K562 (cell line): ENCODE data around the gene UCP3. TPM values are rescaled to one million over a fixed set of nuclear protein-coding genes. Genes with fewer than 3 reads are reported as not detected.

Experiments
- ATAC-seq: fragments of 200-7000 bp; cut with Tn5 transposase; 3 replicates; pipeline ENCODE4 v1.9.1; 2020; ENCODE audit warnings: moderate library complexity
- BruUV-seq: library from RNA; stranded (reverse); fragments of 400-500 nt; replicated peaks from 2 replicates; lab custom pipeline; 2021; lab: Mats Ljungman, UMichigan
- CTCF ChIA-PET: fragments of 300-600 bp; formaldehyde crosslinking; extraction: SDS; loops from one replicate; lab custom pipeline; 2021; ENCODE audit warnings: low intra/inter-chr PET ratio; lab: Yijun Ruan, JAX
- POLR2A ChIA-PET: fragments of 300-600, 350-650 bp; sonication (Branson Sonifier 250); formaldehyde crosslinking; extraction: SDS; loops from one replicate; lab custom pipeline; 2021; ENCODE audit warnings: antibody characterized with exemption, inconsistent platforms; lab: Yijun Ruan, JAX
- DNase-seq, 4 experiments: peaks; one replicate each; pipeline versions ENCODE4 v3.0.0 to v3.0.0-alpha.2; 2011 to 2018; ENCODE audit warnings: low spot score in 3 of 4, mixed read lengths in 3 of 4; ENCODE audit errors: extremely low read depth in 1 of 4
- FAIRE-seq: peaks from 2 replicates; lab custom pipeline; 2011; peaks lifted over from hg19 to GRCh38; lab: Jason Lieb, UNC
- H2AFZ ChIP-seq: 2 replicates; pipeline ENCODE4 v1.6.0; 2011; ENCODE audit warnings: low read depth, low read length, control low read depth, inconsistent platforms
- H3K27ac ChIP-seq: fragments of 200-600 bp; 3 replicates; pipeline ENCODE4 v1.8.0; 2011; ENCODE audit warnings: low read depth, mild to moderate bottlenecking, control low read depth, inconsistent platforms, low read length, moderate library complexity, mixed read lengths; ENCODE audit errors: extremely low read depth
- H3K27me3 ChIP-seq, 2 experiments: fragments of 300-600 bp in 1 of 2; 2 replicates in 1 of 2; 3 replicates in 1 of 2; pipeline versions ENCODE4 v1.6.0 to v1.8.0; 2011; ENCODE audit warnings: inconsistent platforms in 2 of 2, low read length in 2 of 2, mild to moderate bottlenecking in 1 of 2, mixed read lengths in 1 of 2, moderate library complexity in 1 of 2; ENCODE audit not compliant: control insufficient read depth in 2 of 2, insufficient read depth in 2 of 2
- H3K36me3 ChIP-seq: fragments of 300-600 bp; 3 replicates; pipeline ENCODE4 v1.8.0; 2011; ENCODE audit warnings: mild to moderate bottlenecking, low read length, inconsistent platforms; ENCODE audit not compliant: control insufficient read depth, insufficient read depth
- H3K4me1 ChIP-seq, 2 experiments: fragments of 200-600 bp in 1 of 2; replicated peaks in 1 of 2; 2 replicates in 1 of 2; 3 replicates in 1 of 2; pipeline versions ENCODE4 v1.5.1 to v1.8.0; 2011; ENCODE audit warnings: inconsistent platforms in 2 of 2, low read length in 2 of 2, mild to moderate bottlenecking in 1 of 2, mixed read lengths in 1 of 2, moderate library complexity in 1 of 2; ENCODE audit not compliant: control insufficient read depth in 2 of 2, insufficient read depth in 2 of 2
- H3K4me2 ChIP-seq: 2 replicates; pipeline ENCODE4 v1.6.1; 2011; ENCODE audit warnings: low read length, control low read depth, inconsistent platforms, mixed read lengths; ENCODE audit not compliant: insufficient read depth
- H3K4me3 ChIP-seq: fragments of 200-600 bp; sonication (generic), shearing (Covaris generic); 2 replicates; pipeline ENCODE4 v1.5.1; 2016; ENCODE audit warnings: control low read depth, inconsistent platforms
- H3K79me2 ChIP-seq: fragments of 200-600 bp; 3 replicates; pipeline ENCODE4 v1.8.0; 2011; ENCODE audit warnings: low read length, inconsistent platforms; ENCODE audit not compliant: control insufficient read depth, insufficient read depth
- H3K9ac ChIP-seq, 2 experiments: 2 replicates each; pipeline versions ENCODE4 v1.6.0 to v1.6.1; 2011; ENCODE audit warnings: low read depth in 2 of 2, low read length in 2 of 2, control low read depth in 1 of 2, inconsistent platforms in 1 of 2, mild to moderate bottlenecking in 1 of 2, mixed read lengths in 1 of 2; ENCODE audit not compliant: insufficient read depth in 1 of 2
- H3K9me1 ChIP-seq: one replicate; pipeline ENCODE4 v1.6.0; 2011; ENCODE audit warnings: inconsistent platforms, mild to moderate bottlenecking, low read length, moderate library complexity; ENCODE audit not compliant: control insufficient read depth, insufficient read depth
- H3K9me3 ChIP-seq: replicated peaks from 2 replicates; pipeline ENCODE4 v1.5.1; 2011; ENCODE audit warnings: low read depth, low read length, inconsistent platforms; ENCODE audit not compliant: control insufficient read depth, insufficient read depth
- H4K20me1 ChIP-seq: replicated peaks from 2 replicates; pipeline ENCODE4 v1.6.1; 2011; ENCODE audit warnings: low read length, inconsistent platforms, mixed read lengths; ENCODE audit not compliant: control insufficient read depth, insufficient read depth
- CBFA2T3 ChIP-seq: fragments of 450-650 bp; IDR thresholded peaks from 2 replicates; pipeline ENCODE4 v1.6.1; 2017
- CREM ChIP-seq: IDR thresholded peaks from 2 replicates; pipeline ENCODE4 v1.6.1; 2014; ENCODE audit warnings: antibody characterized with exemption, low read depth
- HOXB6 ChIP-seq: fragments of 250-450 bp; sonication (Bioruptor Pico); IDR thresholded peaks from 2 replicates; pipeline ENCODE4 v1.5.1; 2022; ENCODE audit warnings: mild to moderate bottlenecking, borderline replicate concordance
- KLF16 ChIP-seq: IDR thresholded peaks from 2 replicates; pipeline ENCODE4 v1.6.1; 2016; ENCODE audit warnings: antibody characterized with exemption
- MAFG ChIP-seq: fragments of 450-650 bp; conservative IDR thresholded peaks from 2 replicates; pipeline ENCODE4 v1.6.1; 2016; ENCODE audit warnings: missing genetic modification characterization, missing compliant biosample characterization
- NR1H2 ChIP-seq: sonication (generic); formaldehyde crosslinking; IDR thresholded peaks from 2 replicates; pipeline ENCODE4 v1.4.0; 2020; ENCODE audit warnings: mild to moderate bottlenecking, missing genetic modification reagents
- NR2C1 ChIP-seq, 2 experiments: fragments of 450-650 bp; IDR thresholded peaks; 2 replicates each; pipeline ENCODE4 v1.6.1; 2017; ENCODE audit warnings: mild to moderate bottlenecking in 2 of 2, antibody characterized with exemption in 1 of 2, inconsistent platforms in 1 of 2, missing compliant biosample characterization in 1 of 2, missing genetic modification characterization in 1 of 2
- PCBP1 ChIP-seq: fragments of 200-400 bp; formaldehyde crosslinking; IDR thresholded peaks from 2 replicates; pipeline ENCODE4 v1.6.1; 2018; ENCODE audit warnings: mild to moderate bottlenecking, low read depth, low read length; ENCODE audit not compliant: poor library complexity, severe bottlenecking
- PHF20 ChIP-seq: fragments of 450-650 bp; IDR thresholded peaks from 2 replicates; pipeline ENCODE4 v1.6.1; 2018; ENCODE audit not compliant: partially characterized antibody
- SIN3B ChIP-seq: fragments of 450-650 bp; IDR thresholded peaks from 2 replicates; pipeline ENCODE4 v1.6.1; 2017; ENCODE audit warnings: low read depth, mild to moderate bottlenecking, moderate library complexity
- ZNF165 ChIP-seq: fragments of 250-450 bp; sonication (Bioruptor Pico); IDR thresholded peaks from 2 replicates; pipeline ENCODE4 v1.4.0; 2020; ENCODE audit warnings: borderline replicate concordance
- ZNF707 ChIP-seq: fragments of 250-450 bp; sonication (Bioruptor Pico); conservative IDR thresholded peaks from 2 replicates; pipeline ENCODE4 v1.8.0; 2022; ENCODE audit warnings: inconsistent platforms, mild to moderate bottlenecking, moderate library complexity
- WGBS: fragments of 100-300 bp; shearing (Covaris generic); methylation state at CpG from one replicate; pipeline ENCODE4 v1.1.6; 2016; ENCODE audit warnings: low coverage, mixed read lengths; ENCODE audit not compliant: insufficient coverage; ENCODE audit errors: missing lambda C conversion rate; 5-methylcytosine and 5-hydroxymethylcytosine counted together
- in situ Hi-C: fragments of 300-500 bp; cut with MboI; formaldehyde crosslinking; loops from 4 replicates; pipeline ENCODE4 v1.15.0; 2018; ENCODE audit warnings: inconsistent platforms, mixed read lengths
- intact Hi-C: fragments of 100-400 bp; cut with micrococcal nuclease; formaldehyde crosslinking; loops from 2 replicates; pipeline ENCODE4 v1.14.2; 2022
- polyA plus RNA-seq, 8 experiments: library from polyadenylated mRNA; depleted of rRNA in 4 of 8; stranded (reverse) in 5 of 8; unstranded in 3 of 8; fragments of >200 nt; fragmentation: Nextera tagmentation in 2 of 8; fragmentation: Illumina TruSeq in 1 of 8; extraction: Ambion mirVana in 2 of 8; extraction: Trizol in 1 of 8; gene quantifications; 2 replicates each; pipeline versions ENCODE4 v1.2.1 to v1.2.3, GENCODE V29; 2011 to 2014; ENCODE audit warnings: inconsistent platforms in 1 of 8, missing spikeins in 1 of 8
- total RNA-seq, 7 experiments: library from RNA; depleted of rRNA in 6 of 7; stranded (reverse); fragments of >200 nt in 6 of 7; fragmentation: Illumina TruSeq in 2 of 7; extraction: Trizol in 2 of 7; gene quantifications; 2 replicates each; pipeline versions ENCODE4 v1.2.1 to v1.2.3, GENCODE V29; 2011 to 2021; ENCODE audit warnings: low replicate concordance in 1 of 7
- TF ChIP-seq, protein P1 (sequence below): IDR thresholded peaks from 3 replicates; pipeline ENCODE4 v1.6.1; 2011; ENCODE audit warnings: borderline replicate concordance, mild to moderate bottlenecking; ENCODE audit not compliant: insufficient read length, insufficient read depth
- TF ChIP-seq, protein P2 (sequence below): sonication (generic); formaldehyde crosslinking; IDR thresholded peaks from 2 replicates; pipeline ENCODE4 v1.8.0; 2022; ENCODE audit warnings: missing genetic modification reagents, mild to moderate bottlenecking, moderate library complexity, borderline replicate concordance

Gene UCP3
- total and polyA plus RNA-seq, 9 of the 15 experiments (the other 6 are each of a cell fraction or from before 2014, with no cell fraction given): 0.05 to 0.65 (median 0.25) TPM; not detected in 2

DNA sequence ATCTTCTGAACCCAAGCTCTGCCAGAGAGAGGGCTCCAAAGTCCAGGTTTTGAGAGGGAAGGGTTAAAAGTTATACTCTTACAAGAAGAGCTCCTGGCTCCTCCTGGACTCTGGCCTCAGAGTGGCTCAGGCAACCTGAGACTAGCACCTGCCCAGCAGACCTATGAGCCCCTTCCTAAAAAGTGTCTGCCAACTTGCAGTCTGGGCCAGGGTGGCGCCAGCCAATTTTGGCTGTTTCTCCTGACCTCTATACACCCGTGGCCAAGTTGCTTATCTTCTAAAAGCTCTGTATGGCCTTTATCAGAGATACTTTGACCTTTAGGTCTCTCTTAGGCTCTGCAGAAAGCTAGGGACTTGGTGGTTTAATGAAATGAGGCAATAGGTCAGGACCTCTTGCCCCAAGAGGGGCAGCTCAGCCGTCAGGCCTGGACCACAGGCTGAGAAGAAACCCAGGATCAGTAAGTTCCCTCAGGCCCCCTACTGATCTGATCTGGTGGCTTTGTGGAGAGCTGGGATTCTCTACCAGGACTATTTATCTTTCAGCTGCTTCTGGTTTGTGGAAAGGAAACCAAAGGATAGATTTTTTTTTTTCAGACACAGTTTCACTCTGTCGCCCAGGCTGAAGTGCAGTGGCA is 10.3 kb upstream of the UCP3 start:
- intact Hi-C loops: no loop called here
- no peak overlapping the region for H3K27ac ChIP-seq
- TF ChIP-seq KLF16: no peak
- no peak for TF ChIP-seq NR2C1 (IDR thresholded peaks at IDR 0.05)
- peak; percentile 59; the same call in 1 of the 2 replicates for TF ChIP-seq NR2C1 (tag; IDR thresholded peaks at IDR 0.05)
- TF ChIP-seq CBFA2T3: peak; percentile 42
- TF ChIP-seq CREM: no peak
- TF ChIP-seq PCBP1: no peak
- TF ChIP-seq, protein P1, sequence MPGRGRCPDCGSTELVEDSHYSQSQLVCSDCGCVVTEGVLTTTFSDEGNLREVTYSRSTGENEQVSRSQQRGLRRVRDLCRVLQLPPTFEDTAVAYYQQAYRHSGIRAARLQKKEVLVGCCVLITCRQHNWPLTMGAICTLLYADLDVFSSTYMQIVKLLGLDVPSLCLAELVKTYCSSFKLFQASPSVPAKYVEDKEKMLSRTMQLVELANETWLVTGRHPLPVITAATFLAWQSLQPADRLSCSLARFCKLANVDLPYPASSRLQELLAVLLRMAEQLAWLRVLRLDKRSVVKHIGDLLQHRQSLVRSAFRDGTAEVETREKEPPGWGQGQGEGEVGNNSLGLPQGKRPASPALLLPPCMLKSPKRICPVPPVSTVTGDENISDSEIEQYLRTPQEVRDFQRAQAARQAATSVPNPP: no peak
- no peak for TF ChIP-seq PHF20
- TF ChIP-seq NR1H2 (CRISPR knock-in tag): no peak
- TF ChIP-seq HOXB6 (CRISPR knock-in tag): no peak
- TF ChIP-seq ZNF707: no peak
- TF ChIP-seq, protein P2, sequence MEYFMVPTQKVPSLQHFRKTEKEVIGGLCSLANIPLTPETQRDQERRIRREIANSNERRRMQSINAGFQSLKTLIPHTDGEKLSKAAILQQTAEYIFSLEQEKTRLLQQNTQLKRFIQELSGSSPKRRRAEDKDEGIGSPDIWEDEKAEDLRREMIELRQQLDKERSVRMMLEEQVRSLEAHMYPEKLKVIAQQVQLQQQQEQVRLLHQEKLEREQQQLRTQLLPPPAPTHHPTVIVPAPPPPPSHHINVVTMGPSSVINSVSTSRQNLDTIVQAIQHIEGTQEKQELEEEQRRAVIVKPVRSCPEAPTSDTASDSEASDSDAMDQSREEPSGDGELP: no peak
- TF ChIP-seq MAFG (tag): no peak
- no peak for TF ChIP-seq SIN3B
- TF ChIP-seq ZNF165 (CRISPR knock-in tag): no peak

More for the DNA sequence above, 10.3 kb upstream of the UCP3 start:
- WGBS: 22% methylated on average over 4 of the region's 4 CpGs
- no peaks in the 10 kb centered on the region for H3K79me2 ChIP-seq
- no TSS peak for BruUV-seq
- H3K36me3 ChIP-seq: no peaks in the 10 kb centered on the region; the same call in 2 of the 3 replicates
- FAIRE-seq (no peak), ATAC-seq (no peak), DNase-seq (no peak)
- H3K9me1 ChIP-seq: no peaks in the 10 kb centered on the region
- H4K20me1 ChIP-seq: peaks cover 6% of the 10 kb centered on the region
- H3K9me3 ChIP-seq: no peaks in the 10 kb centered on the region
- no peak overlapping the region for H3K4me2 ChIP-seq
- CTCF ChIA-PET: no interaction called here
- in situ Hi-C loops: no loop called here
- no peak overlapping the region for H3K4me3 ChIP-seq
- POLR2A ChIA-PET: interaction anchor here (0.6 kb wide), 1 partner anchor 864 kb away, joined by 3 read pairs; no protein-coding TSS in a partner anchor
- H3K27me3 ChIP-seq: no peaks in the 10 kb centered on the region
- H2AFZ ChIP-seq: no peak overlapping the region
- H3K9ac ChIP-seq: no peak overlapping the region
- peaks cover 20% of the 10 kb centered on the region in 2 experiments; a peak in 4 of 5 replicates for H3K4me1 ChIP-seq
